Breast epithelium (tissue), 3 donors: ENCODE measurements around the gene ASB6.

Experiments
- POLR2A ChIP-seq: fragments of 450-650 bp; IDR thresholded peaks from one replicate; pipeline ENCODE4 v1.6.1; 2016; ENCODE audit warnings: antibody characterized with exemption, mild to moderate bottlenecking, moderate library complexity
- POLR2AphosphoS5 ChIP-seq, 3 donors: sonication (generic); formaldehyde crosslinking; IDR thresholded peaks; one replicate each; pipeline ENCODE4 v1.6.1; 2017; ENCODE audit warnings: antibody characterized with exemption in 3 of 3
- TF ChIP-seq, protein P1 (sequence below), 3 donors: fragments of 450-650 bp; IDR thresholded peaks; one replicate each; pipeline ENCODE4 v1.5.1; 2016 to 2017; ENCODE audit warnings: antibody characterized with exemption in 3 of 3, mild to moderate bottlenecking in 3 of 3, moderate library complexity in 3 of 3

DNA sequence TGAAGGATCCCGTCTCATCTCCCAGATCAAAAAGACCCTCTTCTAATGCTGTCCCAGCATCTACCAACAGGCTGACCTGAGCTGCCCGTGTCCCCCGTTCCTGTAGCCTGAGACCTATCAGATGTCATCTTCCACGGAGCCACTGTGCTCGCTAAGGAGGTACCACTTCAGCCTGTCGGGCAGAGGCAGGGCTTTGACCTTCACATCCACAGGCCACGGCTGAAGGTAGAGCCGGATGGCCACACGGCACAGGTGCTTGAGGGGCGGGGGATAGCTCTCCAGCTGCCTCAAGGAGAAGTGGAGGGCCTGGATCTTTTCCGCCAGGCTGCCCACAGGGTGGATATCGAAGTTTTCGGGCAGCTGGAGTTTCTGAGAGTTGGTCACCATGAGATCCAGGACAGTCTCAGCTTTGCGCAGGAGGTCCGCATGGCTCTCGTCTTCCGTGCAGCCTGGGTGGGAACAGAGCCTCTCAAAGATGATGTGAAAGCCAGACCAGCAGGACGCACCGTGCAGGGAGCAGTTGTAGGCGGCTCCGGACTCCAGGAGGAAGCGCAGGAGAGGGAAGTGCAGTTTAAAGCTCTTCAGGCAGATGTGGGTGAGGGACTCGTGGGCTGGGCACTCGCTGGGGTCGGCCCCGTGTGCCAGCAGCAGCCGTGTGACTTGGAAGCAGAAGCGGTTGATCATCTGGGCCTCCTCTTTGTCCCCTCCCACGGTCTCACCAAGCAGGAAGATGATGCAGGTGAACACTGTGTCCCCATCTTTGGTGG is 4.1 kb downstream of the ASB6 start:
- TF ChIP-seq, protein P1, sequence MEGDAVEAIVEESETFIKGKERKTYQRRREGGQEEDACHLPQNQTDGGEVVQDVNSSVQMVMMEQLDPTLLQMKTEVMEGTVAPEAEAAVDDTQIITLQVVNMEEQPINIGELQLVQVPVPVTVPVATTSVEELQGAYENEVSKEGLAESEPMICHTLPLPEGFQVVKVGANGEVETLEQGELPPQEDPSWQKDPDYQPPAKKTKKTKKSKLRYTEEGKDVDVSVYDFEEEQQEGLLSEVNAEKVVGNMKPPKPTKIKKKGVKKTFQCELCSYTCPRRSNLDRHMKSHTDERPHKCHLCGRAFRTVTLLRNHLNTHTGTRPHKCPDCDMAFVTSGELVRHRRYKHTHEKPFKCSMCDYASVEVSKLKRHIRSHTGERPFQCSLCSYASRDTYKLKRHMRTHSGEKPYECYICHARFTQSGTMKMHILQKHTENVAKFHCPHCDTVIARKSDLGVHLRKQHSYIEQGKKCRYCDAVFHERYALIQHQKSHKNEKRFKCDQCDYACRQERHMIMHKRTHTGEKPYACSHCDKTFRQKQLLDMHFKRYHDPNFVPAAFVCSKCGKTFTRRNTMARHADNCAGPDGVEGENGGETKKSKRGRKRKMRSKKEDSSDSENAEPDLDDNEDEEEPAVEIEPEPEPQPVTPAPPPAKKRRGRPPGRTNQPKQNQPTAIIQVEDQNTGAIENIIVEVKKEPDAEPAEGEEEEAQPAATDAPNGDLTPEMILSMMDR (IDR thresholded peaks at IDR 0.05): no peak
- TF ChIP-seq POLR2AphosphoS5 (IDR thresholded peaks at IDR 0.05) (no peak), POLR2A (no peak)
